NCI-H69 (cell line): Measurements from ENCODE around the gene TLR10.
"Not testable (repeated sequence)": the region's sequence is repeated elsewhere in the genome, so short reads cannot be mapped to it uniquely, and the experiment has no call there.

Source experiments
- DNase-seq: peaks from one replicate; lab custom pipeline; 2025; lab: John Stamatoyannopoulos, UW

Gene TLR10

GRCh38 chr4:38782452-38783108, at the start of gene TLR10:
Gene TLR10 (minus strand): TSS chr4:38782990. CDS start chr4:38775590, 7,400 bp downstream.
- peak; percentile 55 for DNase-seq

- no peak for DNase-seq
Observed at GRCh38 chr4:38832206-38832605, 49.4 kb upstream of the TLR10 start.

- DNase-seq, result no peak
Observed at GRCh38 chr4:38831653-38832052, 48.9 kb upstream of the TLR10 start.

- no peak for DNase-seq
Observed at GRCh38 chr4:38829237-38829636, 46.4 kb upstream of the TLR10 start.

GRCh38 chr4:38823766-38824165, 41.0 kb upstream of the TLR10 start:
- no peak for DNase-seq

GRCh38 chr4:38822748-38823303, 40.0 kb upstream of the TLR10 start:
- DNase-seq, result no peak

- DNase-seq, result no peak
Observed at GRCh38 chr4:38821739-38822138, 38.9 kb upstream of the TLR10 start.

GRCh38 chr4:38820329-38821061, 37.7 kb upstream of the TLR10 start:
- no peak for DNase-seq

GRCh38 chr4:38819569-38819968, 36.8 kb upstream of the TLR10 start:
- no peak for DNase-seq

GRCh38 chr4:38818441-38818976, 35.7 kb upstream of the TLR10 start:
- DNase-seq, result no peak

GRCh38 chr4:38815885-38816782, 33.3 kb upstream of the TLR10 start:
- no peak for DNase-seq

- no peak for DNase-seq
Observed at GRCh38 chr4:38814386-38814785, 31.6 kb upstream of the TLR10 start.

GRCh38 chr4:38811297-38811696, 28.5 kb upstream of the TLR10 start:
- DNase-seq, result no peak

- not testable (repeated sequence) for DNase-seq
Observed at GRCh38 chr4:38807462-38807861, 24.7 kb upstream of the TLR10 start.

- DNase-seq, result not testable (repeated sequence)
Observed at GRCh38 chr4:38806251-38806650, 23.5 kb upstream of the TLR10 start.

GRCh38 chr4:38805530-38806145, 22.8 kb upstream of the TLR10 start:
- no peak for DNase-seq

GRCh38 chr4:38804654-38805295, 22.0 kb upstream of the TLR10 start, which contains the start of gene TLR1:
Gene TLR1 (minus strand): TSS chr4:38804791. CDS start chr4:38798831, 5,960 bp downstream.
- DNase-seq, result peak; percentile 12

GRCh38 chr4:38803833-38804653, 21.3 kb upstream of the TLR10 start:
- DNase-seq, result no peak

- no peak for DNase-seq
Observed at GRCh38 chr4:38802561-38803355, 20.0 kb upstream of the TLR10 start.
